Stimulated activated CD4-positive, alpha-beta T cell treated with anti-CD3 and anti-CD28 coated beads, TNF-alpha, amount 100 ng/mL, for 4 hours (primary cell): ENCODE measurements around the gene NRL.
"Not testable (repeated sequence)": the region's sequence is repeated elsewhere in the genome, so short reads cannot be mapped to it uniquely, and the experiment has no call there.

Source experiments
- DNase-seq, 3 experiments: peaks; one replicate each; pipeline ENCODE4 v3.0.0-alpha.2; 2020; ENCODE audit warnings: low read depth in 3 of 3

NRL gene

DNA sequence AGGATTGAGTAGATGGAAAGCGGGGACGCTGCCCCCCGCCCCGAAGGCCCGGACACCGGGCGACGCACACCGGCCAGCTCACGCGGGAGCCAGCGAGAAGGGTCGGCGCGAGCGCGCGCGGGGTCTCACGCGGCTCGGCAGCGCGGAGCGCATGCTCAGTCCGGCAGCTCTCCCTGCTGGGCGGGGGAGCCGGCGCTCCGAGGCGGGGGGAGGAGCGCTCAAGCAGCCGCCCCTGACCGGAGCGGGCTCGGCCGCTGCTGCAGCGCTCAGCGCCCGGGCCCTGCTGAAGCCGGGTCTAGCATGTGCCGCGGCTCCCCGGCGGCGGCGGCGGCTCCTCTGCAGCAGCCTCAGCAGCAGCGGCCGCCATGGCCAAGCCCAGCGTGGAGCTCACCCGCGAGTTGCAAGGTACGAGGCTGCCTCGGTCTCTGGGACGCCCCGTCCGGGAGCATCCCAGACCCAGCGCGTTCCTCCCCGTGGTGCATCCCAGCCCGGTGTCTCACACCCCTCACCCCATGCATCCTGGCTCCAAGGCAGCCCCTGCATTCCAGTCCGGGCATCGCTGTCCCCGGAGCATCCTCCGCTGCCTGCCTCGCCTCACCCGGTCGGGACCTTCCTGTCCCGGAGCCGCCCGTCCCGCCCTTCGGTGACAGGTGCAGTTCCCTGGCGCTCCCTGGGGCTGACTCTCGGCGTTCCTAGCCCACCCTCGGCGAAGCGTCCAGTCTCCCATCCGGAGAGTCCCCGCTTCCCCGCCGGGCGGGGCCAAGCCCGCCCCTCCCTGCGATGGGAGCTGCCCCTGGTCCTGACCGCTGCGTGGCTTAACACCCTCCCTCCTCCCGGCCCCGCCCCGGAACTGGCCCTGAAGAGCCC lies 62.7 kb downstream of the NRL start, which contains the start of gene CARMIL3:
TSS of gene CARMIL3 (plus strand) at position 221 of the 867 bp plus-strand sequence. CDS start at position 366, 145 bp downstream.
- DNase-seq = peak; percentile 23 to 52 (median 30)

DNA sequence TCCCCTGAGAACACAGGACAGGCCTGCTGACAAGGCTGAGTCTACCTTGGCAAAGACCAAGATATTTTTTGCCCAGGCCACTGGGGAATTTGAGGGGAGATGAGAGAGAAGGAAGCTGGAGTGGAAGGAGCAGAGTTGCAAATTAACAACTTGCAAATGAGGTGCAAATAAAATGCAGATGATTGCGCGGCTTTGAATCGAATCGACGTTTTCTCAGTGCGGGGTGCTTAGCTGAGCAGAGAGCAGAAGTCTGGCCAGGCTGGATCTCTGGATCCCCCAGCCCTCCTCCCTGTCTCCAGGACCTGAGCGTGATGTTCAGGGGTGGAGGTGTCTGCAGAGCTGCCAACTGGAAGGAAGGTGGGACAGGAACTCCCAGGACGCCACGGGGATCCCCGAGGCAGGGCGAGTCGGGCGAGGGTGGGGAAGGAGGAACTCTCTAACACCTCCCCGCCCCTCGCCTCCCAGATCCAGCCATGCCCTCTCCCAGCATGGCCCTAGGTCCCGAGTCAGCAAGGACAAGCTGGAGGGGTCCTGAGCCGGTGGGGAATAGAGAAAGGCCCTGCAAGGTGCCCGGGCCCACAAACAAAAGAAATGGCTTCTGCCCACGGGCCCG lies 63.5 kb downstream of the NRL start:
- DNase-seq = no peak

DNA sequence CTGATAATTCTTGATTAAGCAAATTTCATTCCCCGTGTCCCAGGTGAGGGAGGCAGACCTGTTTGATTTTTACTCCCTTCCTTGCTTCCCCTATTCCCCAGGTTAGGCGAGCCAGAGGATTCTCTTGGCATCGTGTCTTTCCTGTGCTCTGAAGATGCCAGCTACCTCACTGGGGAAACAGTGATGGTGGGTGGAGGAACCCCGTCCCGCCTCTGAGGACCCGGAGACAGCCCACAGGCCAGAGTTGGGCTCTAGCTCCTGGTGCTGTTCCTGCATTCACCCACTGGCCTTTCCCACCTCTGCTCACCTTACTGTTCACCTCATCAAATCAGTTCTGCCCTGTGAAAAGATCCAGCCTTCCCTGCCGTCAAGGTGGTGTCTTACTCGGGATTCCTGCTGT lies 64.0 kb downstream of the NRL start:
- not testable (repeated sequence) for DNase-seq

DNA sequence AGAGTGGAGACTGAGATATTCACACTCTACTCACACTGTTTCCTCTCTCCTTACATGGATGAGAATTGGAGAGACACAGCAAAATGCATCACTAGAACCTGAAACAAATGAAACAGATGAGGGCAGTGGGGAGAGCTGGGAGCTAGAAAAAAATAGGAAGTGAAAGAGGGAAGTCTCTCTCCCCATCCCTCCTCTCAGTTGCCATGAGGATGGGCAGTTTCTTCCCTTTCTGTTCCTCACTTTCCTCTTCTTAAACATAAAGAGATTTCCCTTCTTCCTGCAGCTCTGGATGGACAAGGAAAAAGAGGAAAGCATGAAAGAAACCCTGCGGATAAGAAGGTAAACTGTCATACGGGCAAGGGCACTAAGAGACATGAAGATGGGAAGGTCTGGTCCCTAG lies 65.7 kb downstream of the NRL start:
- not testable (repeated sequence) for DNase-seq

DNA sequence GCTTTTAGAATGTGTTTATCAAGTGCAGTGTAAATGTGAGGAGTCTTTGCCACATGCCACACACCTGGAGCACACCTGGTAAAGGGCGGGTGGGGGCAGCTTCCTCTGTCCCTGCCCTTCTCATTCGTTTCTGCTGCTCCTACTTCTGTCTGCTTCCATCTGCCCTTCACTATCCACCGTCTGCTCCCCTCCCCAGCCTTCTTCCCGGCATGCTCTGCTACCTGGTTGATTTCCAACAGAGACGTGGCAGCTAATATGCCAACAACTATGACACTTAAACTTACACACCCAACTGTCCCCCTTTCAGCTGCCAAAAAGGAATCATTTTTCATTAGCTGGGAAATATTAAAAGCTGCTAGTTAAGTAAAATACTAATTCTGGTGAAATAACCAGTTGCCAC lies 72.0 kb downstream of the NRL start:
- no peak for DNase-seq

DNA sequence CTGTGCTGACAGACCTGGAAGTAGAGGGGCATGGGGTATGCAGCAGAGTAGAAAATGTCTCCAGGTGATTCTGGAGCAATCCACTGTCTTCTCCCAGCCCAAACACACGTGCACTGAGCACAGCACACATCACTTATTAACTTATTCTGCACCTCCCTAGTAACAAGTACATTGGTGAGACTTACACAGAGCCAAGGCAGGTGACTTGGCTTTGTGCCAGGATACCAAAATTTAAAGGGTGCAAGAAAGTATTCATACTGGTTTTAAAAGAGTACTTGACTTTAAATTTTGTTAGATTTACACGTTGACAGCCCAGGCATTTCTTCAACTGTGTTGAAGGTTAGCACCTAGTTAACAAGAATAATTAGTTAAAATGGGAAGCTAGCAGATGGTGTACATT lies 74.1 kb downstream of the NRL start:
- no peak for DNase-seq

DNA sequence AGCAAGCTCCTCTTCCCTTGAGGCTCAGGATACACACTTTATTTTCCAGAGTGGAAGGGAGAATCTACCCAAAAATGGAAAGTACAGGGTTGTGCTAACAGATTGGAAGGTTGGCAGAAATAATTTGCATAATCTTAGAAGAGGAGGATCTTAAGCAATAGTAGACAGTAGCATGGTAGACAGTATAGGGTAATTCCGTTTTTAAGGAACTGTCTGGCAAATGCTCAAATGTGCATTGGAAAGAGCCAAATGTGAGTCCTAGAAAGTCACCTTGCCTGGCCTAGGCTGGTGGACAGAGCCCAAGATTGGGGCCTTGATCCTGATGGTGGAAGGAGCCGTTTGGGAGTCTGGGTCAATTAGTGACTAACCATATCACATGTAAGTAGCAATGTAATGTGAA lies 76.1 kb downstream of the NRL start:
- no peak for DNase-seq

DNA sequence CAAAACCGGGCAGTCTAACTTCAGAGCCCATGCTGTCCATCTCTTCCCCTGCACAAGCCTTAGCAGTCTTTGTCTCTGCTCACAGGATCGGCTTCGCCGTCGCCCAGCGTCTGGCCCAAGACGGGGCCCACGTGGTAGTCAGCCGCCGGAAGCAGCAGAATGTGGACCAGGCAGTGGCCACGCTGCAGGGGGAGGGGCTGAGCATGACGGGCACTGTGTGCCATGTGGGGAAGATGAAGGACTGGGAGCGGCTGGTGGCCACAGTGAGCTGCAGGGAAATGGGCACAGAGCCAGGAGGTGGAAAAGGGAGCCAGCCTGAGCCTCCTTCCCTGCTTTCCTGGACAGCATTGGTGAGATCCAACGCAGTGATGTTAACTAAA lies 77.1 kb downstream of the NRL start:
- DNase-seq = no peak

DNA sequence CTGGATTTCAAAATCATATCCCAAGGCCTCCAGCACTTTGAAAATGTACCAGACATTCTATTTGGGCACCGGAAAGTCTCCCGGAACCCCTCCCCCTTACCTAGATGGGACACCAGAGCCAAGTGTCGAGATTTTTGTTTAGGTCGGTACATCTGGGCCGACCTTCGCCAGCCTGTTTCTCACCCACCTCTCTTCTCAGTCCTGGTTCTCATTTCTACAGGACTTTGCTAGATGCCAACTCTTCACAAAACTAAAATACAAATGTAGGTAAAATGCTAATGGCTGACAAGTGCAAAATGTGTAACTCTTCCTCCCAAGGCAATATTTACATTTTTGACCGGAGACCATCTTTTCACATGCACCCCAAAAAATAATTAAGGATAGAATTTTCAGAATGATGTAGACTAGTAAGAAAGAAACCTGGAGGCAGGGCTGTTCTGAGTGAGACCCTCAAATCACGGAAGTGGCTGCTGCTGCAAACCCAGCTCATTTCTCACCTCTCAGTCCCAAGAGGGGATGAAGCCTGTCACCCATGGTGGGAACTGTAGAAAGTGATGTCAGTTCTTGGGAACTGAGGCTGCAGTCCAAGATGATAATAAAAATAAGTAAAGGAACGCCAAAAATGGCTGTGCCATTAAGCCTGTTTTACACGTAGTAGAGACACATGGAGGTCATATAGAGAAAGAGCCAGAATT lies 77.6 kb downstream of the NRL start:
- not testable (repeated sequence) for DNase-seq

DNA sequence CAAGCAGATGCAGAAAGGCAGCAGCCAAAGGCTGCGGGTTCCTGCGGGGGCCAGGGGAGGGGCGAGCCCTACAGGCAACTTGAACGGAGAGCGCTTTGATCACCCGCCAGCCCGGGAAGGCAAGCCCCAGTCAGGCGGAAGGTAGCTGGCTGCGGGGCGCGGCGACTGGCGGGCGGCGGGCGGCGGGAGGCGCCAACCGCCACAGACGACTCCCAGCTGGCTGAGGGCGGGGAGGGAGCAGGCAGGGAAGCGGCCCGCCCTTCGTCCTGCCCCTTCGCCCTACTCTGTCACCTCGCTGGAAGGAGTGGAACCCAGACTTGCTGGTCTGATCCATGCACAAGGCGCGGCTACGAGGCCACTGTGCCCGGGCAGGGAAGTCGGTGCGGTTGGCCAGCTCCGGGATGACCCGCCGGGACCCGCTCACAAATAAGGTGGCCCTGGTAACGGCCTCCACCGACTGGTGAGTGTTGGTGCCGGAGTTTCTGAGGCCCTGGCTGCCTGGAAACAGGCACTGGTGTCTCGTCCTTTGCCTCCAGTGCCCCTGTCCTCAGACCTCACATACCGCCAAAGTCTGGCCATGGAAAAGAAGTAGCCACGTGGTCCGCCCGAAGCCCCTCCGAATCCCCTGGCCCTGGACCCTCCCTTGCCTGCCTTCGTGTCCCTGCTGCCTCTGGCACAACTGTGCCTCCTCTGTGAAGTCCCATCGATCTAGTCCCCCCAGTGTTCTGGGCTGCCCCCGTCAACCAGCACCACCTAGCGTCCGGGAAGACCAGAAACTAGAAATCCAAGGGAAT lies 78.4 kb downstream of the NRL start:
- peak in 2 of 3 experiments; percentile 41 to 47 for DNase-seq

DNA sequence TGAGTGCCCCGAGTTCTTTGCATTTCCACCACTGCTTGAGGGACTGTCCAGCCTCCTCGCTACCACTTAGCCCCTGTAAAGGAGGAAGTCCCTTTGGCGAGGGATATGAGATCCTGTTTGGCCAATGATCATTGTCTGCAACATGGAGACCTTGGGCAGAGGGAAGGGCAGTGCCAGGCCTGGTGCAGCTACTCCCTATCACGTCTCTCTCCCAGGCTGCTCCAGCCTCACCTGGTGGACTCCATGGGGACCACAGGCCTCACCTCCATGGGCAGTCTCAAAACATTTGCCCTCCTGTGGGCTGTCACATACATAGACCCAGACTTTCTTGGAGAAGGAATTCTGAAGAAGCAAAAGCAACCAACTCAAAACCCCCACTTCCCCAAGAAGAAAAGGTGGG lies 79.0 kb downstream of the NRL start:
- DNase-seq = not testable (repeated sequence)

DNA sequence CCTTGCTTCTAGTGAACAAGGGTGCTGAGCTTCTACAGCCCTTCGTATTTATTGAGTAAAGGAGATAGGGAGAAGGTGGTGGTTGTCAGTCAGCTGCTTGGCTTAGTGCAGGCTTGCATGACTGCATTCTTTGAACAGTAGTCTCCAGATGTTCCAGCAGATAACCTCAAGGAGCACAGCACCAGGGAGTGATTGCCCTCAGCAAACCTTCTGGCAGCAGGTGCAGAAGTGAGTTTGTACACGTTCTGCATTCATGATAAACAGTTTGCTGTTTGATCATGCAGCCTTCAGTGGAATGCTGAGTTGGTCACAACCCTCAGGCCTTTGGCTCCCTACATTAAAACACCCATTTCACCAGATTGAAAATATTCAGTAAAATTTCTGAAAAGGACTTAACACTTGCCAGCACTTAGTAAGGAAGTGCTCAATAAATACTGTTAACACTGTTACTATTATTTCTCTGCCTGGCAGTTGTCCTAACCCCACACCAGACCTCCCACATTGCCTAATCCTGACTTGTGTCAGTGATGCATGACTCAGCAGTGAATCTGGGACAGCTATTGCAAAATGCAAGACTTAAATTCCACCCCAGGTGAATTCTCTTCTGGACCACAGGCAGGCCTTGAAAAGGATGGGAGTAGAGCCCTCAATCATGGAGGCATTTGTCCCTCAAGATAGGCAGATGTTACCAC lies 81.9 kb downstream of the NRL start:
- DNase-seq = no peak

DNA sequence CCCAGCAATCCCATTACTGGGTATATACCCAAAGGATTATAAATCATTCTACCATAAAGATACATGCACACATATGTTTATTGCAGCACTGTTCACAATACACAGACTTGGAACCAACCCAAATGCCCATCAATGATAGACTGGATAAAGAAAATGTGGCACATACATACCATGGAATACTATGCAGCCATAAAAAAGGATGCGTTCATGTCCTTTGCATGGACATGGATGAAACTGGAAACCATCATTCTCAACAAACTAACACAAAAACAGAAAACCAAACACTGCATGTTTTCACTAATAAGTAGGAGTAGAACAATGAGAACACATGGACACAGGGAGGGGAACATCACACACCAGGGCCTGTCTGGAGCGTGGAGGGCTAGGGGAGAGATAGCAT lies 83.4 kb downstream of the NRL start:
- not testable (repeated sequence) for DNase-seq

DNA sequence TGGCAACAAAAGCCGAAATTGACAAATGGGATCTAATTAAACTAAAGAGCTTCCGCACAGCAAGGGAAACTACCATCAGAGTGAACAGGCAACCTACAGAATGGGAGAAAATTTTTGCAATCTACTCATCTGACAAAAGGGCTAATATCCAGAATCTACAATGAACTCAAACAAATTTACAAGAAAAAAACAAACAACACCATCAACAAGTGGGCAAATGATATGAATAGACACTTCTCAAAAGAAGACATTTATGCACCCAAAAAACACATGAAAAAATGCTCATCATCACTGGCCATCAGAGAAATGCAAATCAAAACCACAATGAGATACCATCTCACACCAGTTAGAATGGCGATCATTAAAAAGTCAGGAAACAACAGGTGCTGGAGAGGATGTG lies 85.1 kb downstream of the NRL start:
- not testable (repeated sequence) for DNase-seq
